Stimulated activated CD8-positive, alpha-beta memory T cell treated with anti-CD3 and anti-CD28 coated beads, Interleukin-7, amount 100 ng/mL, for 24 hours (primary cell): ENCODE measurements around the gene CLCN7.
"Not testable (repeated sequence)": the region's sequence is repeated elsewhere in the genome, so short reads cannot be mapped to it uniquely, and the experiment has no call there.

Experiments
- DNase-seq: peaks from one replicate; pipeline ENCODE4 v3.0.0-alpha.2; 2020; ENCODE audit warnings: low read depth

Gene CLCN7

DNA sequence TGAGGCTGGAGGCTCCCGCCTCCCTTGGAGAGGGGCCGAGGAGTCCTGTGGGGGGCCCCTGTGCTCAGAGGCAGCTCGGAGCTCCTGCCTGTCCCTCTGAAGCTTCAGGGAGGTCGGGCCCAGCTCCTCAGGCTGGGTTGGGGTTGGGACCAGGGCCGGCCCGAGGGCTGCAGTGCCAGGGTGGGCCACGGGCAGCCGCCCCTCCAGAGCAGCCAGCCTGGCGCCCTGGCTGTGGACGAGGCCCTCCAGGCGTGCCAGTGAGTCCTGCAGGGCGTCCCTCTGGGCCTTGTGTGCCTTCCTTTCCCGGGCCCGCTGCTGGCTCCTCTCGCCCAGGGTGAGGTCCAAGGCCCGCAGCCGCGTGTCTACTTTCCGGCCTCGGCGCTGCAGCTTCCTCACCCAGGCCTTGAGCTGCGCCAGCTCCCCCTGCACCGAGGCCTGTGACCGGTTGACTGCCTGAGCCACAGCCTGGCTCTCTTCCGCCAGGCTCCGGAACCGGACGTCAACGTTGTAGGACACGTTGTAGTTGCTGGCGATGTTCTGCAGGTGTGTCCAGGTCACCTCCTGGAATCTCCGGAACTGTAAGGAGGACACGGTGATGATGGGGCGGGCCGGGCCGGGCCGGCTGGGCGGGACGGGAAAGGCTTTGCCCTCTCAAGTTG lies 12.7 kb upstream of the CLCN7 start:
- DNase-seq, result no peak

DNA sequence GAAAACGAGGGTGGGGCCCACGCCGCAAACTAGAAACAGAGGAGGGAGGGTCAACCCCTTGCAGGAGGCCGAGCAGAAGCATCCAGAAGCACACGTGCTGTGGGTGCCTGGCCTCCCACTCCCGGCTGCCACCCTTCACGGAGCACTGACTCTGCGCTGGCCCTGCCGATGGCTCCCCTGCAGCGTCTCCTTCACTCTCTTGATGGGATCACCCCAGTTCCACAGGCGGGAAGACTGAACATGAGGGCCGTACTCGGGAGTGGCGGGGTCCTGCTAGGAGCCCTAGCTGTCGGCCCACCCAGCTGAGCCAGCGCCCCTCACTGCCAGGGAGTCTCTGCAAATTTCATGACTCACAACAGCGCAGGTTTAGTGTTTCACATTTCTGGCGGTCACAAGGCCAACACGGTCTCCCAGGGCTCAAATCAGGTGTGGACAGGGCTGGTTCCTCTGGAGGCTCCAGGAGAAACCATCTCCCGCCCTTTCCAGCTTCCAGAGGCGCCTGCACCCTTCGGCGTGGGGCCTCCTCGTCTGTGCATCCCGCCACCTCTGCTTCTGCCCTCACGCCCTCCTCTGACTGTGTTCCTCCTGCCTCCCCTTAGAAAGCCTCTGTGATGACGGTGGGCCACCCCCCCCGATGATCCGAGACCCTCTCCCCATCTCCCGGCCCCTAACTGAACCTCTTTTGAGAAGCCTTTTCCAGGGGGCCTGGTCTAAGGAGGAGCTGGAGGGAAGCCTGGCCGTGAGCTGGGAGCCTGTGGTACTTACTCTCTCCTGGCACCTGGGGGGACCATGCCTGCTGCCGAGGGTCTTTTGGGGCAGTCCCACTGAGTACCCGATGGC lies 11.9 kb upstream of the CLCN7 start:
- DNase-seq, result no peak

DNA sequence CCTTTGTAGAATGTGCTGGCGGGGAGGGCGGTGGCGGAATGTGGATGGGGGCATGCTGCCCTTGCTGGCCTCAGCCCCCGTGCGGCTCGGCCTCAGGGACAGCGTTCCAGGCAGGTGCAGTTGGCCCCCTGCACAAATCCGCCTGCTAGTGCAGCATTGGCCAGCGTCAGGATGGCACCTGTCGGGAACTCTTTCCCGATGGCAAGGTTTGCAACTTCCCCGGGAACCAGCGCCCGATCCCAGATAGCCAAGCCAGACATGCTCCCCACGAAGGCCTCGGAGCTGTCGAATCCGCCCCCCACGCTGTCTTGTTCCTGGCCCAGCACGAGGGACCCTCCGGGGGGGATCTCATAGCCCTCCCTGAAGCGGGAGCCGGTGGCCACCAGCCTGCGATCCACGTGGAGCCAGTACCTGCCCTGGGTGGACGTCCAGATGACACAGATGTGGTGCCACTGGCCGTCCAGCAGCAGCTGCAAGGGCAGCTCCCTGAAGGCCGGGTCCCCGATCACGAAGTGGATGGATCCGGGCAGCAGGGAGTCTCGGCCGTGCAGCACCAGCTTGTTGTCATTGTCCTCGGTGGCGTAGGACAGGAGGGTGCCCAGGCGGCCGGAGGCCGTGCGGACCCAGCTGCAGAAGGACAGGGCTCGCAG lies 11.1 kb upstream of the CLCN7 start:
- DNase-seq, result no peak

DNA sequence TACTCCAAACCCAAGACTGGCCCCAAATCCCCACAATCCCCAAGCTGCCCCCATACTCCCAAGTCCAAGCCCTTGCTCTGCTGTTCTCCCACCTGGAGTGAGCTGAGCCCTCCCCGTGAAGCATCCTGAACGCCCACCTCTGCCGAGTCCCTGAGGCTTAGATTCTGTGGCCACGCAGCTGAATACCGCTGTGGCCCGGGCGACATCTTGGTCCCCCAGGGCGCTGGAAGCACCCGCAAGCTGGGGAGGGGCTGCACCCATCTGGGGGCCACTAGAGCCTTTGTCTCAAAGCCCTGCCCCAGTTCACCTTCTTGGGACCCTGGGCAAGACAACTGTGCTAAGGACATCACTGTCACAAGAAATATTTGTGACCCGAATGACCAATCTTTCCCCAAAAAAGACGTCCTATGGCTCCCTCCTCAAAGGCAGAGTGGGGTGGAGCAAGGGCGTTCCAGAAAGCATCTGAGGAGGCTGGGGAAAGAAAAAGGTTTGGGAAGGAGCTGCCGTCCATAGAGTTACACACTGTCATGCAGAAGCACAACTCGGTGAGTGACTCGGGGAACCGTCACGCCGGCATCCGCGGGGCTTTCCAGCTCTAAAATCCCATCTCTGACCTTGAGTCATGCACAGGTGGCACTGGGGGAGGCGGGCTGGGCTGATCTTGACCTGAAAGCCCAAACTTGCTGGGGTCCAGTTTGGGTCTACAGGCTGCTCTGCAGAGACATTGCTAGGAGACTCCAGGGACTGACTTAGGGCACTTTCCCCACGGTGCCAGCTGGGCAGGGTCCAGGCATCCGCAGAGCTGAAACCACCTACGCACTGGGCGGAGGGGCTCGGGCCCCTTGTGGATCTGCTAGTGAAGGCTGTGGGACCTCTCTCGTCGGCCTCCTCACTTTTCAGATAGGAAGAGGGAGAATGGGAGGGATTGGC lies 7.3 kb upstream of the CLCN7 start:
- DNase-seq, result no peak

DNA sequence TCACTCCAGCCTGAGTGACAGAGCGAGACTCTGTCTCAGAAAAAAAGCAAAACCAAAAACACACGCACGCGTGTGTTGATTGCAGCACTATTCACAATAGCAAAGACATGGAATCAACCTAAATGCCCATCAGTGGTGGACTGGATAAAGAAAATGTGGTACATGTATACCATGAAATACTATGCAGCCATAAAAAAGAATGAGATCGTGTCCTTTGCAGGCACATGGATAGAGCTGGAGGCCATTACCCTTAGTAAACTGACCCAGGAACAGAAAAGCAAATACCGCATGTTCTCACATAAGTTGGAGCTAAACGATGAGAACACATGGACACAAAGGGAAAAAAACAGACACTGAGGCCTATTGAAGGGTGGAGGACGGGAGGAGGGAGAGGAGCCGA lies 4.1 kb upstream of the CLCN7 start:
- not testable (repeated sequence) for DNase-seq

DNA sequence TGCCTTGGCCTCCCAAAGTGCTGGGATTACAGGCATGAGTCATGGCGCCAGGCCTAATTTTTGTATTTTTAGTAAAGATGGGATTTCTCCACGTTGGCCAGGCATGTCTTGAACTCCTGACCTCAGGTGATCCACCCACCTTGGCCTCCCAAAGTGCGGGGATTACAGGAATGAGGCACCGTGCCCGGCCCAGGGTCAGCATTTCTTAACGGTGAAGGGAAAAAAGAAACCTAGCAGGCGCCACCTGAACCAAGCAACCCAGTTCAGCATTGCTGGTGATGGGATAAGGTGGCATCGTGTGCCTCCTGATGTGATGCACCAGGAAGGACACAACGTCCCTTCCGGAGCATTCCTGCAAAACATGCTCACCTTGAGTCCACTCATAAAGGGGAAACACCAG lies 2.2 kb upstream of the CLCN7 start:
- no peak for DNase-seq

DNA sequence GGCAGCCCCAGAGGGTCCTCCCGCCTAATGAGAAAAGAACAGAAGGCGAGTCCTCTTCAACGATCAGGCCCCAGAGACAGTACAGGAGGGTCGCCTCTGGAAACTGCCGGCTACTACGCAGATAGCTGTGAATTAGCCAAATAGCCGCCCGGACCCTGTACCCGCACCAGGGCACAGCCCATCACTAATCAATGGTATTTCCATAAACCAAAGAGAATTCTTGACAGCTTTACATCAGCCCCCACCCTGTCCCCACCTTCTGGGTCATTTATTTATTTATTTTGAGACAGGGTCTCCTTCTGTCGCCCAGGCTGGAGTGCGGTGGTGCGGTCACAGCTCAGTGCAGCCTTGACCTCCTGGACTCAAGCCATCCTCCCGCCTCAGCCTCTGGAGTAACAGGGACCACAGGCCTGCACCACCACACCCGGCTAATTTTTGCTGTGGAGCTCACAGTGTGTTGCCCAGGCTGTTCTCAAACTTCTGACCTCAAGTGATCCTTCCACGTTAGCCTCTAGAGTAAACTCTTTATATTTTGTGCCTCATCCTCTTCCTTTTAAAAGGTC lies 805 bp upstream of the CLCN7 start:
- no peak for DNase-seq

DNA sequence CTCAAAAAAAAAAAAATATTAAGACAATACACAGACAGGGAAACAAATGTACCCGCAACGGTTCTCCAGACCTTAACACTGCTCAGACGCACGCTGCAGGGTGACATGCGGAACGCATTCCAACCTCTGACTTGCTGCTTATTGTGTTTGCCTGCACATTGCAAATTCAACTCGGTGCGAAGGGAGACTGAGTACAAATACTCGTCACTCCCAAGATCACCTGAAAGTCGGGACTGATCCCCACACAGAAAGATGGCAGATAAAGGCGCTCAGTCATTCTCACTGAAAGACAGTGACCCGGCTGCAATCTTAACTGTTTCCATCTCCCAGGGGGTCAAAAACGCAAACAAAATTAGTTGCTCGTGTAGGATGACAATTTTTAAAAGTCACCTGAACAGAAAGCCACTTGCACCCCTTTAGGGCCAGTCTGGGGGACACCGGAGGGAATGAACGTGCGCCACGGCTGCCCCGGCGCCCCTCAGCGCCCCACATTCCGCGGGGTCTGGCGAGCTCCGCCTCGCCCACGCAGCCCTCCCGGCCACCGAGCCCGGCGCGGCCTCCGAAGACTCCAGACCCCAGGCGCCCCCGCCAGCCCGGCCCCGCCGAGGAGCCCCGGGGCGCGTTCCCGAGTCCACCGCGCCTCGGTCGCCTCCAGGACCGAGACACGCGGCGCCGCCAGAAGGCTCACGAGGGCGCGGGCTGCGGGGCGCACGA lies 589 bp downstream of the CLCN7 start:
- DNase-seq, result no peak

DNA sequence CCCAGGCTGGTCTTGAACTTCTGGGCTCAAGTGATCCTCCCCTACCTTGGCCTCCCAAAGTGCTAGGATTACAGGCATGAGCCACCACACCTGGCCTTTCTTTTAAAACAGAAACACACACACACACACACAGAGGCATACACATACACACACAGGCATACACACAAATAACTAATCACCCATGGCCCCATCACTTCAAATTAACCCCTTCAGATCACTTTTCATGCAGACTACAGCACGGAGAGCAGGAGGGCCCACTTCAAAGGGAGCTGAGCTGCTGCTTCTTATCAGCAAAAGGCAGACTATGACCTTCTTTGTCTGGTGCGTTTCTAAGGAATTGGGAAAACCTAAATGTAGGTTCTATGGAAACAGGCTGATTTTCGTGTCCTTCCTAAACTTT lies 1.9 kb downstream of the CLCN7 start:
- no peak for DNase-seq

DNA sequence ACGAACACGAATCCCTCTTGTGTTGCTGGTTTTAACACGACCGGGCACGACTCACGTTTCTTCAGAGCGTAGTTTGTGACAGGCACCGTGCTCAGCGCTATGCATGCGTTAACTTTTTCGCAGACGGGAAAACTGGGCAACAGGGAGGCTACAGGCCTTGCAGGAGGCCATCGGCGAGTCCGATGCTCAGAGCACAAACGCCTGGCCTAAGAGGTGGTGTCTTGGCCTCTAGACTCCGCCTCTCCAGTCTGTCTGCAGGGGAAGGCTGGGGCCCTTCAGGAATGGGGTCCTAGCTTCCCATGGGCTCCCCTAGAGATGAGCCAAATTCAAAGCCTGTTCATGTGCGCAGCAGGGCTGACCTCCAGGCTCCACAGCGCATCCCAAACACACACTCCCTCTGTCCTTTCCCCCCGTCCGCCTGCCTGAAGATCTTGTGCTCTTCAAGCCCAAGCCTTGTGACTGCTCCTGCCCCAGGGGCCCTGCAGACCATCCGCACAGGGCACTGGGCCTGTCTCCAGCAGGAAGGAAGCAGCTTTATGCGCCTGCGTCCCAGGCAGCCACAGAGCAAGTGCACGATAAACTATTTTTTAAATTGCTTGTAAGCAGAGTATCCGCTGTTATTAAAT lies 3.1 kb downstream of the CLCN7 start:
- DNase-seq, result no peak

DNA sequence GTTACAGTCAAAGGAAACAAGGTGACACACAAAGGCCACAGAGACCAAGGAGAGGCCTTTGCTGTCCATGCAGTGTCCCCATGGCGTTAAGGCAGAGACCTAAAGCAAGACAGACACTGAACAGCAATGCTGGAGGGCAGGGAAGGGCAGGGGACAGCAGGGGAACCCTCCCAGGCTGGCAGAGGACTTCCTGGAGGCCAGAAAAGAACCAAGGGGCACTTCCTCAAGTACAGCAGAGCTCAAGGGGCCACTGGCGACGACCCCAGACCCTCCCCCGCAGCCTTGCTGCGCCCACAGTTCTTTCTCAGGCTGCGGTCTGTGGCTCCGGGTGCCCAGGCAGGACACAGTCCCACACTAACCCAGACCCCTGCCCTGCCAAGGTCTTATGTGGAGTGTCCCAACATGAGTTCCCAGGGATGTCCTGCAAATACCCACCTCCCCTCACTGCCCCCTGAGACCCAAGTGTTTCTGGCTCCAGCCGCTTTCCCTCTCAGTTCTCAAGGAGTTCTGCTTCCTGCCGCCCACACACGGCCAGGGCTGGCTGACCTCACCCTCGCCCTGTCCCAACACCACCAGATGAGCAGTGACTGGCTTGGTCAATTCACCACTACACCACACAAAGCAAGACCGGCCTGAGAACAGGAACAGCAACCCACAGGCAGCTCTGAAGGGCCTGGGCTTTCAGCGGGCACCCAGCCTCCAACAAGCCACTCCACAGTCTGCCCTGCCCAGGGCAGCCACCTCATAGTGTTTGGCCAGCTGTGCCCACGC lies 4.2 kb downstream of the CLCN7 start:
- no peak for DNase-seq

DNA sequence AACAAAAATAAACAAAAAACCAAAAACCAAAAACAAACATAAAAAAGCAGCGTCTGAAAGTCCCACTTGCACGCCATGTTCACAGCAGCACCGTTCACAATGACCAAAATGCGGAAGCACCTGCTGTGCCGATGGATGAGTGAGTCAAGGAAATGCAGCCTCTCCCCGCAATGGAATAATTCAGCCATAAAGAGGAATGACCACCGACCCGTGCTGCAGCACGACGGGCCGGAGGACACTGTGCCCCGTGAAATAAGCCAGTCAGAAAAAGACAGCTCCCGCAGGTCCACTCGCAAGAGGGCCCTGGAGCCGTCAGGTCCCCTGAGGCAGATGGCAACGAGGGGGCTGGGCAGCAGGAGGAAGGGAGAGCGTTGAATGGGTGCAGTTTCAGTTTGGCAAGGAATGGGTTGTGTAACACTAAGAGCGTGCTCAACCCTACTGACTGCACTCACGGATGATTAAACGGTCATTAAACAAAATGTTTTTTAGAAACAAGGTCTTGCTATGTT lies 5.1 kb downstream of the CLCN7 start:
- no peak for DNase-seq

DNA sequence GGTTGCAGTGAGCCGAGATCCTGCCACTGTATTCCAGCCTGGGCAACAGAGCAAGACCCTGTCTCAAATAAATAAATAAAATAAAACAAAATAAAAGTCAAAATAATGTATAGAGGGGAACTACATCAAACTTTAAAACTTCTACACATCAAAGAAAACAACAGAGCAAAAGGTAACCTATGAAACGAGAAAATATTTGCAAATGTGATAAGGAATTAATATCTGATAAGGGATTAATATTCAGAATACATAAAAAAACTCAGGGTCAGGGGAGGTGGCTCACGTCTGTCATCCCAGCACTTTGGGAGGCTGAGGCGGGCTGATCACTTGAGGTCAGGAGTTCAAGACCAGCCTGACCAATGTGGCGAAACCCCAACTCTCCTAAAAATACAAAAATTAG lies 5.7 kb downstream of the CLCN7 start:
- not testable (repeated sequence) for DNase-seq

DNA sequence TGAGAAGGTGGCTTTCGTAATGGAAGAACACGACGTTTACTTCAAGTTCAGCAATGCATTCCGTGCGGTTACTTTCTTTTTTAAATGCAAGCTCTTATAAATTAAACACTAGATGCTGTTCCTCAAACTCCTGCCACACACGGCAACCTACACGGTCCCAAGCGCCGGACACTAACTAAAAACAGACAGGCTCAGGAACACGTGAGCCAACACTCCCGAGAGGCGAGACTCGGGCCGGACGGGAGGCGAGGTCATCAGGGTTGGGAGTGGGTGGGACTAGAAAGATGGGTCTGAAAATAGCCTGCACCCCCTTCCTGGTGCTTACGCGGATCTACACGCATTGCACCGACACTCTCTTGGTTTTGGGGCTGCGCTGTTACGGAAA lies 6.4 kb downstream of the CLCN7 start:
- DNase-seq, result no peak

DNA sequence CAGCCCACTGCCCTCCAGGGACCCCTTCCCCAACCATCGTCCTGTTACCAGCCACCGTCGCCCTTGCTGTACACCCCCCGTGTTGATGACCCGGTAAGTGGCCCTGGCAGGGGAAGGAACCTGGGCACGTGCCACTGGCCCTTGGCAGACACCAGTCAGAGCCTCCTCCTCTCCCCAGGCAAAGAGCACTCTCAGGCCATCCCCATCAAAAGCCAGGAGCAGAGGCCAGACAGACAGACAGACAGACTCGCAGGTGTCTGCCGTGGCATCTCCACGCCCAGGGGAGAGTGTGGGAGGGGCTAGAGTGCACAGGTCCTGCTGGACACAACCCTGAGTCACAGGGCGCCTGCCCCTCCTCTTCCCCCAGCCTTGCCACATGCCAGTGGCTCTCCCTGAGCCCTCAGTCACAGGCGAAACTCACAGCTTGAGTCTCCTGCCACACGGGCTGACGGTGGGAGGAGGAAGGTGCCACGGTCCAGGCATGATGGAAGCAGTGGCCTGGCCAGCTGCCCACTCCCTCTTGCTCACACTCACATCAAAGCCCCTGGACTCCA lies 7.8 kb downstream of the CLCN7 start:
- no peak for DNase-seq

DNA sequence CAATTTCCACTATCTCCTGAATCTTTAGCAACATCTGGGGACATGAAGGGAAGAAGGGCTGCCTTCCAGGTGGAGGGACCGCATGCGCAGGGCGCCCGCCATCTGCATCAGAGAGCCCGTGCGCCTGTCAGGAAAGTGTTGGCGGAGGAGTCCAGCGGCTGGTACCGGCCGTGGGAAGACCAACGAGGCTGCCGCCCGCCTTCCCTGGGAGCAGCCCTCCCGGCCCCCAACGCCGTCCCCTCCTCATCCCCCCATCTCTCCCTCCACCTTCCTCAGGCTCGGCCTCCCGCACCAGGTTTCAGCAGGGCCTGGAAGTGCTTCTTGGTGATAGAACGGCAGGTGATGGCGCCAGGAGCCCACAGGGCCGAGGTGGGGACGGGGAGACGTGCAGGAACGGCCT lies 8.8 kb downstream of the CLCN7 start:
- DNase-seq, result no peak

DNA sequence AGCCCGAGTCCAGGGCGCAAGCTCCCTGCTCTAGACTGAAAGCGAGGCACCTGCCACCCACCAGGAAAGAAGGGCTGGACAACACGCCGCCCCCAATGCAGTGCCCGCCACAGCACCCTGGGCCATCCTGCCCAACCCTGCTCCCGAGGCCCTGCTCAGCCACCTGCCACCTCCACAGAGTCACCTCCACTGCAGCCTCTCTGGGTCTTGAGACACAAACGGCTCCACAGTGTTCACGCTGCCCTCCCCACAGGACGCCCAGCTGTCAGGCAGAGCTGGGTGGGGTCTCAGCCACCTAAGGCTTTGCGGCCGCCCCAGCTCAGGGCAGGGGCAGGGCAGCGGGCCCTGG lies 9.3 kb downstream of the CLCN7 start:
- no peak for DNase-seq

DNA sequence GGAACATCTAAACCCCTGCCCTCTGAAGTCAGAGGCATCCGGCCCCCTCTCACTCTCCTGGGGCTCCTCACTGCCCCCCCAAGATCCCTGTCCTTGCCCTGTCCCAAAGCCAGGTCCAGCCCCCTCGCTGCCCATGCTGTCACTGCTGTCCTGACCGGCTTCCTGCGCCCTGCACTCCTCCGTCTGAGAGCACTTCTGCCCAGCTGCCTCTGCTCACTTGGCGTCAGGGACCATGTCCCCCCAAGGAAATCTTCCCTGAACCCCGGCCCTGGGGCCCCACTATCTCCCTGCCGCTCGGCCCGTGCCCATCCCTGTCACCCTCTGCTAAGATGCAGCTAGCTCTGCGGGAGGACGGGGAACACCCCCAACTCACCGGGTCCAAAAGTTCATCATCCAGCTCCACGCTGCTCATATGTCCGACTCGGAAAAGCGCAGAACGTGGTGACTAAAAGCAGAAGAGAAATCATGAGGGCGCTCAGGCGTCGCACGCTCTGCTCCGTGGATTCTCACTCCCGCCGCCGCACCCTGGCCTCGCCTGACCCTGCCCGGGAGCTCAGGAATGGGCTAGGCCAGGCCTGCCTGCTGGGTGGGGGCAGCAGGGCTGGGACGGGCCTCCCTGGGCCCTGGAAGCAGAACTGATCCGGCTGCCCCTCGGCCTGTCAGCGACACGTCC lies 9.8 kb downstream of the CLCN7 start:
- DNase-seq, result no peak
